PC-3 (cell line): ENCODE measurements around the gene MORN4. TPM values are rescaled to one million over a fixed set of nuclear protein-coding genes. Genes with fewer than 3 reads are reported as not detected.

Experiments
- total RNA-seq: library from RNA; depleted of rRNA; stranded (reverse); fragments of >200 nt; gene quantifications from 2 replicates; pipeline ENCODE4 v1.2.3, GENCODE V29; 2014; rRNA removed

MORN4 gene
- total RNA-seq, 1 experiment from 2014 or later: 12.9 TPM

Other genes with a start within 250 kb of the MORN4 start
- gene RRP12, start 232.2 kb downstream of the MORN4 start, total RNA-seq: 34.4 and 44.2 TPM in 2 replicates
- 591 and 661 TPM in 2 replicates for gene PGAM1, start 207.3 kb downstream of the MORN4 start, total RNA-seq
- 23.0 and 34.7 TPM in 2 replicates for gene EXOSC1, start 187.5 kb downstream of the MORN4 start, total RNA-seq
- 35.1 and 47.1 TPM in 2 replicates for gene ZDHHC16, start 187.3 kb downstream of the MORN4 start, total RNA-seq
- gene MMS19, start 135.1 kb downstream of the MORN4 start, total RNA-seq: 65.5 and 78.2 TPM in 2 replicates
- gene UBTD1, start 134.6 kb downstream of the MORN4 start, total RNA-seq: 18.5 and 32.3 TPM in 2 replicates
- gene ANKRD2, start 60.7 kb downstream of the MORN4 start, total RNA-seq: 1.7 and 1.8 TPM in 2 replicates
- 0.15 TPM in 1 of 2 replicates, not detected in the other for gene HOGA1, start 49.1 kb downstream of the MORN4 start, total RNA-seq
- gene C10orf62, start 43.8 kb downstream of the MORN4 start, total RNA-seq: not detected in 2 replicates
- gene PI4K2A, start 7.2 kb upstream of the MORN4 start, total RNA-seq: 18.7 and 19.4 TPM in 2 replicates
- gene AVPI1, start 53.7 kb upstream of the MORN4 start, total RNA-seq: 40.7 and 44.5 TPM in 2 replicates
- 17.6 and 25.5 TPM in 2 replicates for gene MARVELD1, start 80.2 kb upstream of the MORN4 start, total RNA-seq
- 13.1 and 15.0 TPM in 2 replicates for gene ZFYVE27, start 103.6 kb upstream of the MORN4 start, total RNA-seq
- gene SFRP5, start 138.5 kb upstream of the MORN4 start, total RNA-seq: not detected in 2 replicates
- 0.26 and 0.29 TPM in 2 replicates for gene GOLGA7B, start 216.3 kb upstream of the MORN4 start, total RNA-seq